Coronary artery (tissue), 2 donors: ENCODE results near the gene DMBX1.

Source experiments
- DNase-seq: peaks from one replicate; pipeline ENCODE4 v3.0.0-alpha.2; 2017; ENCODE audit warnings: low spot score
- H3K27ac ChIP-seq, 2 donors: fragments of 200-600 bp; sonication (generic); one replicate each; pipeline ENCODE4 v1.5.1; 2016 to 2019
- H3K4me3 ChIP-seq: fragments of 200-600 bp; sonication (generic); 2 replicates; pipeline ENCODE4 v1.5.1; 2016; ENCODE audit warnings: mild to moderate bottlenecking, moderate library complexity
- CTCF ChIP-seq: fragments of 200-600 bp; sonication (generic); IDR thresholded peaks from one replicate; pipeline ENCODE4 v1.5.1; 2019; ENCODE audit warnings: antibody characterized with exemption

DMBX1 gene

GRCh38 chr1:46453449-46453848, 36.2 kb upstream of the DMBX1 start:
- Histone ChIP-seq H3K4me3 (no peak overlapping the region), H3K27ac (no peak overlapping the region)
- no peak for DNase-seq
- TF ChIP-seq CTCF: no peak

- no peak for DNase-seq
- Histone ChIP-seq H3K27ac (no peak overlapping the region), H3K4me3 (no peak overlapping the region)
- TF ChIP-seq CTCF: no peak
These were observed 33.7 kb upstream of the DMBX1 start for GRCh38 chr1:46455951-46456350.

GRCh38 chr1:46456411-46456963, 33.1 kb upstream of the DMBX1 start:
- DNase-seq: no peak
- H3K4me3 ChIP-seq: no peak overlapping the region
- no peak overlapping the region for H3K27ac ChIP-seq
- no peak for TF ChIP-seq CTCF

- no peak for DNase-seq
- no peak for TF ChIP-seq CTCF
- Histone ChIP-seq H3K4me3 (no peak overlapping the region), H3K27ac (no peak overlapping the region)
These were observed 32.5 kb upstream of the DMBX1 start for GRCh38 chr1:46457178-46457577.

GRCh38 chr1:46458190-46458589, 31.4 kb upstream of the DMBX1 start:
- H3K27ac ChIP-seq: no peak overlapping the region
- DNase-seq: no peak
- TF ChIP-seq CTCF: no peak
- H3K4me3 ChIP-seq: no peak overlapping the region

- TF ChIP-seq CTCF: no peak
- H3K4me3 ChIP-seq: no peak overlapping the region
- DNase-seq: no peak
- H3K27ac ChIP-seq: no peak overlapping the region
These were observed 30.8 kb upstream of the DMBX1 start for GRCh38 chr1:46458846-46459245.

- Histone ChIP-seq H3K27ac (no peak overlapping the region), H3K4me3 (no peak overlapping the region)
- no peak for TF ChIP-seq CTCF
- no peak for DNase-seq
These were observed 30.3 kb upstream of the DMBX1 start for GRCh38 chr1:46459315-46459714.
